H7 (cell line): ENCODE measurements around the gene EML6. TPM values are rescaled to one million over a fixed set of nuclear protein-coding genes. Genes with fewer than 3 reads are reported as not detected.
A peak's percentile ranks its signal among the peaks of the same experiment; 100 is the strongest.
"Not testable (repeated sequence)": the region's sequence is repeated elsewhere in the genome, so short reads cannot be mapped to it uniquely, and the experiment has no call there.

Source experiments
- DNase-seq: peaks from one replicate; pipeline ENCODE4 v3.0.0; 2012
- H3K27me3 ChIP-seq: 2 replicates; pipeline ENCODE4 v1.6.0; 2011; ENCODE audit warnings: mild to moderate bottlenecking, low read length; ENCODE audit not compliant: control insufficient read depth, insufficient read depth
- H3K36me3 ChIP-seq: replicated peaks from 2 replicates; pipeline ENCODE4 v1.5.1; 2011; ENCODE audit warnings: low read length; ENCODE audit not compliant: control insufficient read depth, insufficient read depth
- H3K4me3 ChIP-seq: 2 replicates; pipeline ENCODE4 v1.5.1; 2011; ENCODE audit warnings: low read depth, mild to moderate bottlenecking, control low read depth, low read length, moderate library complexity; ENCODE audit not compliant: insufficient read depth
- total RNA-seq: library from RNA; depleted of rRNA; stranded (reverse); fragments of >200 nt; shearing (Covaris generic); gene quantifications from 2 replicates; pipeline ENCODE4 v1.2.3, GENCODE V29; 2014

Gene EML6
- total RNA-seq, 1 experiment from 2014 or later = 0.52 TPM

DNA sequence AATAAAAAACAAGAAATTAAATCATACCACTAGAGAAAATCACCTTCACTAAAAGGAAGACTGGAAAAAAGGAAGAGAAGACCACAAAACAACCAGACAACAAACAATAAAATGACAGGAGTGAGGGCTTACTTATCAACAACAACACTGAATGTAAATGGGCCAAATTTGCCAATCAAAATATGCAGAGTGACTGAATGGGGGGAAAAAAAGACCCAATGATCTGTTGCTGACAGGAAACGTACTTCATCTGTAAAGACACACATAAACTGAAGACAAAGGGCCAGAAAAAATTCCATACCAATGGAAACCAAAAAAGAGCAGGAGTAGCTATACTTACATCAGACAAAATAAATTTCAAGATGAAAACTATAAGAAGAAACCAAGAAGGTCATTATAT is 25.5 kb upstream of the EML6 start:
- H3K36me3 ChIP-seq = no peaks in the 10 kb centered on the region
- DNase-seq = no peak
- no peak overlapping the region for H3K4me3 ChIP-seq
- no peaks in the 10 kb centered on the region for H3K27me3 ChIP-seq

DNA sequence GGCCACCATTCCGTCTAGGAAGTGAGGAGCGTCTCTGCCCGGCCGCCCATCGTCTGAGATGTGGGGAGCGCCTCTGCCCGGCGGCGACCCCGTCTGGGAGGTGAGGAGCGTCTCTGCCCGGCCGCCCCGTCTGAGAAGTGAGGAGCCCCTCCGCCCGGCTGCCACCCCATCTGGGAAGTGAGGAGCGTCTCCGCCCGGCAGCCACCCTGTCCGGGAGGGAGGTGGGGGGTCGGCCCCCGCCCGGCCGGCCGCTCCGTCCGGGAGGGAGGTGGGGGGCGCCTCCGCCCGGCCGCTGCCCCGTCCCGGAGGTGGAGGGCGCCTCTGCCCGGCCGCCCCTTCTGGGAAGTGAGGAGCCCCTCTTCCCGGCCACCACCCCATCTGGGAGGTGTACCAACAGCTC is 24.5 kb upstream of the EML6 start:
- DNase-seq, H3K27me3 ChIP-seq, H3K36me3 ChIP-seq, H3K4me3 ChIP-seq: not testable (repeated sequence)

DNA sequence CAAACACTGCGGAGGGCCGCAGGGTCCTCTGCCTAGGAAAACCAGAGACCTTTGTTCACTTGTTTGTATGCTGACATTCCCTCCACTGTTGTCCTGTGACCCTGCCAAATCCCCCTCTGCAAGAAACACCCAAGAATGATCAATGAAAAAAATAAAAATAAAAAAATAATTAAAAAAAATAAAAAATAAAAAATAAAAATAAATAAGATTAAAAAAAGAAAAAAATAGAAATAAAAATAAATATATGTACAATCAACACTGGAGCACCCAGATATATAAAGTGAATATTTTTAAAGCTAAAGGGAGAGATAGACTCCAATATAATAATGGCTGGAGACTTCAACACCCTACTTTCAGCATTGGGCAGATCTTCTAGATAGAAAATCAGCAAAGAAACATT is 23.8 kb upstream of the EML6 start:
- H3K4me3 ChIP-seq = no peak overlapping the region
- DNase-seq = no peak
- H3K36me3 ChIP-seq = no peaks in the 10 kb centered on the region
- H3K27me3 ChIP-seq = no peaks in the 10 kb centered on the region

DNA sequence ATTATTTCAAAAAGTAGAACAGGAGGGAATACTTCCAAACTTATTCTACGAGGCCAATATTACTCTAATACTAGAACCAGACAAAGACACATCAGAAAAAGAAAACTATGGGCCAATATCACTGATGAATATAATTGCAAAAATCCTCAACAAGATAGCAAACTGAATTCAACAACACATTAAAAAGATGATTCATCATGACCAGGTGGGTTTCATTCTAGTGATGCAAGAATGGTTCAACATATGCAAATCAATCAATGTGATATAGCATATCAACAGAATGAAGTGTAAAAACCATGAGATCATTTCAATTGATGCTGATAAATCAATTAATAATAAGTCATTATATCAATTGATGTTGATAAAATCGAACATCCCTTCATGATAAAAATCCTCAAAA is 22.4 kb upstream of the EML6 start:
- Histone ChIP-seq H3K4me3 (no peak overlapping the region), H3K36me3 (no peaks in the 10 kb centered on the region), H3K27me3 (no peaks in the 10 kb centered on the region)
- DNase-seq = no peak

DNA sequence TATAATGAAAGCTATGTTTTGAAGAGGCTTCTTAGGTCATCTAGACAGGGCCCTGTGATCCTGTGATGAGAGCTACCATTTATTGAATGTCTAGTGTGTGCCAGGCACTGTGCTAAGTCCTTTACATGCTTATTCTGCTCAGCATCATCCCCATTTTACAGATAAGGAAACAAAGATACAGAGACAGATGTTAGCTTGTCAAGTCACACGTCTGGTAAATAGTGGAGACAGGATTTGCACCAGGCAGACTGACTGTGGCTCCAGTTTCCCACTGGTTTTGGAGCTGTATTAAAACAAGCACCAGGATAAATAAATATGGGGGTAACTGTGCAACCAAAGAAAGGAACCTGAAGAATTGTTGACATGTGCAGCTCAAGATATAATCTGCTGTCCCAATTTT is 19.2 kb upstream of the EML6 start:
- Histone ChIP-seq H3K27me3 (no peaks in the 10 kb centered on the region), H3K36me3 (no peaks in the 10 kb centered on the region), H3K4me3 (no peak overlapping the region)
- no peak for DNase-seq

DNA sequence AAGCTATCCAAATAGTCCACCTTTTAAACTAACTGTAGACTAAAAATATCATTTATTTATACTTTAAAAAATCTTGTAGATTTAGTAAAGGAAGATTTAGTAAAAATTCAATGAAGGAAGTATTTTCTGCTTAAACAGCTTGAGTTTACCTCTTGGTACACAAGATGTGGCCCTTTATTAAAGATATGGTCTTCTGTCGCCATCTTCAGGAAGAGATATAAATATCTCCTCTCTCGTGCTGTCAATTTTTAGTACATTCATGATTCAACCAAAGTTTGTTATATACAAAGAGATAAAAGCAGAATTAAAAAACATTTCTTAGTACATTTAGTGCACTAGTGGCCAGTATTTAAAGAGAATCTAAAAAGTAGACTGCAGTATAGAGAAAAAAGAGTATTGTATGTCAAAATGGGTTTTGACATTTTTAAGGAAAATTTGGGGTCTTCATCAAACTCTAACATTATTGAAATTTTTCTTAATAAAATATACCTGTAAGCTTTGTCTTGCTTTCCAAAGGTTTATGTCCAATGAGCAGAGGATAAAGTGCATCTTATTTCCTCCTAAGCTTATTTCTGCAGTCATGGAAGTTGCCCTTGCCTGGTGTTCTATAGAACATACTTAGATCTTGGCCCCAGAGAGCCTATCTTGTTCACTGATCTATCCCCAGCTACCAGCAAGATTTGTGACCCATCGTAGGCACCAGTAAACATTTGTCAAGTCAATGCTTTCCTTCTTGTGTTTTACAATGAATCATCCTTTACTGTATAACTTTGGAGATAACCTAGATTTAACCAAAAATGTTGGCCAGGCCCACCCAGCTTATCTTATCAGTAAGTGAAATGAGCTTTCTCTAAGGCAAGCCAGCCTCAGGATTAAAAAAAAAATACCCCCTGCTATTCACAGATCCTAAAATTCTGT is 18.5 kb upstream of the EML6 start:
- H3K4me3 ChIP-seq = no peak overlapping the region
- DNase-seq = peak; percentile 39

DNA sequence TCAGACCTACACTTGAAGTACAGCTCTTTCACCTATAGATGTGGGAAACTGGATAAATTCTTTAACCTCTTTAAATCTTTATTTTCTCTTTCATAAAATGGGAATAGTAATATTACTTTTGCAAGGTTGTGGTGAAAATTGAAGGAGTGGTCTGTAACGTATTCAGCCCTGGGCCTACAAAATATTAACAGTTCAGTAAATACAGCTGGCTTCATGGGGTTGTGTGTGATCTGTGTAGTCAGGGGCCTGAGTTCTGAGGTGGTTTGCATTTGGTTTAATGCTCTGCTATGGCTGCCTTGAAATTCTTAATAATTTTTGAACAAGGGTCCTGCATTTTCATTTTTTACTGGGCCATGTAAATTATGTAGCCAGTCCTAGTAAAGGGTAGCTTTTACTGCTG is 16.8 kb upstream of the EML6 start:
- H3K4me3 ChIP-seq = no peak overlapping the region
- H3K36me3 ChIP-seq = no peaks in the 10 kb centered on the region
- no peak for DNase-seq
- H3K27me3 ChIP-seq = no peaks in the 10 kb centered on the region

More for the DNA sequence above, 18.5 kb upstream of the EML6 start:
- H3K36me3 ChIP-seq = no peaks in the 10 kb centered on the region
- H3K27me3 ChIP-seq = no peaks in the 10 kb centered on the region

DNA sequence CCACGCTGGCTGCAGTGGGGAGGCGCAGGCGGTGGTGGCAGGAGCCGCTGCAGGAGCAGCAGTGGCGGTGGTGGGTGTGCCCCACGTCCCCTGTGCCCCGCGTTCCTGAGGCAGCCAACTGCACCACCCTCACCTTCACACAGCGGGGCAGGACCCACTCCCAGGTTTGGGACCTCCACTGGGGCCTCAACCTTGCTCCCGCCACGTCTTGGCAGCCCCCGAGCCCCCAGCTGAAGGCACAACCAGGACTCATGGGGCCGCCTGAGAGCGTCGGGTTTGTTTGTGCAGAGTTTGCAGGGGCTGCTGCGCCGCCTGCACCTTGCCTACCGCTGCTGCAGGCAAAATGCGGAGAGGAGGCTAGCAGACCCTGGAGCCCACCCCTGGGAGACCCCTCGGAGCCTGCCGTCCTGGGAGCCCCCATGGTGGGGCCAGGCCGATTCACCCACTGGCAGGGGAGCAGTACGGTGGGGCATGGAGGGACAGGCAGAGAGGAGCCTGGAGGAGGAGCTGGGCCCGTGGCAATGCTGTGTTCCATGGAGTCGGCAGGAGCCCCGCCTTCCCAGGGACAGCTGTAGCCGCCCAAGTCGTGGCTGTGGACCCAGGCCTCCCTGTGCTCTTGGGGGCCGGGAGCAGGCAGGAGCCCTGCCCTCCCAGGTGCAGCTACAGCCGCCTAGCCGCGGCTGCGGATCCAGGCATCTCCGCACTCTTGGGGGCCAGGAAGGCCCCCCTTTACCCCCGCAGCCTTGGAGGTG is 14.7 kb upstream of the EML6 start:
- Histone ChIP-seq H3K36me3 (no peaks in the 10 kb centered on the region), H3K27me3 (no peaks in the 10 kb centered on the region), H3K4me3 (peak overlapping the region; percentile 39; the same call in 1 of the 2 replicates)
- peak; percentile 61 for DNase-seq

DNA sequence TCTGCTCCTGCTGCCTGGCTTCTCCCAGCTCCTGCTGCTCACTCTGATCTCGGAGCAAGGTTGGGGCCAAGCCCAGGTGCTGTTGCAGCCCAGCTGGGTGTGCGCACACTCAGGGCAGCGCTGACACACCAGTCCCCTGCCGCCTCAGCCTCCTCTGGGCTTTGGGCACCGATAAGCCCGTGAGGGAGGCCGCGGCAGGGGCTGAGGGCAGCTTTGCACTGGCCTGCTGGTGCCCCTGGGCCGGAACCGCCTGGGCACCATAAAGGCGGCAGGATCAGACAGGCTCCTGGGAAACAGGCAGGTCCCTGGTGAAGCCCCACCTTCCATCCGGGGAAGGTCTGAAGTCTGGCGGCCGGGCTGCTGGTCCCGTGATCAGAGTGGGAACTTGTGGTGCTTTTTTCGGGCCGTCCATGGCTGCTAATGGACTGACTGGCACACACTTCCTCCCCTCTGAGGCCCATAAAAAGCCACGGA is 14.1 kb upstream of the EML6 start:
- Histone ChIP-seq H3K27me3 (no peaks in the 10 kb centered on the region), H3K36me3 (no peaks in the 10 kb centered on the region), H3K4me3 (peak overlapping the region; percentile 39; the same call in 1 of the 2 replicates)
- peak; percentile 19 for DNase-seq

DNA sequence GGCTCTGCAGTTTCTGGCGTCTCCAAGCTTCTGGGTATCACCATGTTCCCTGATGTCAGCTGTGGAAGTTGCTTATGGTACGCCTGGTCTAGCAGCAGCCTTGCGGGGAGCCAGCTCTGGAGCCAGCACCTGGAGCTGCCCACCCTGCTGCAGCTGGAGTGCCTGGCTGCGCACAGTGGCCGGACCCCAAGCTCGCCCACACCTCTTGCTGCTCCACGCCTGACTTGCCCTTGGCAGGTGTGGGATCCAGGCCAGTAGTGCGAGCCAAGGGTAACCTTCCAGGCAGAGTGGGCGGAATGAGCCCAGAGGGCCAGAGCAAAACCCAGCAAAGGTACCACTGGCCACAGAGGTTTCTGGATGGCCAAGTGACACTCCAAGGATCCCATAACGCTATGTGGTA is 13.2 kb upstream of the EML6 start:
- no peak overlapping the region for H3K4me3 ChIP-seq
- no peaks in the 10 kb centered on the region for H3K27me3 ChIP-seq
- DNase-seq = no peak
- no peaks in the 10 kb centered on the region for H3K36me3 ChIP-seq

DNA sequence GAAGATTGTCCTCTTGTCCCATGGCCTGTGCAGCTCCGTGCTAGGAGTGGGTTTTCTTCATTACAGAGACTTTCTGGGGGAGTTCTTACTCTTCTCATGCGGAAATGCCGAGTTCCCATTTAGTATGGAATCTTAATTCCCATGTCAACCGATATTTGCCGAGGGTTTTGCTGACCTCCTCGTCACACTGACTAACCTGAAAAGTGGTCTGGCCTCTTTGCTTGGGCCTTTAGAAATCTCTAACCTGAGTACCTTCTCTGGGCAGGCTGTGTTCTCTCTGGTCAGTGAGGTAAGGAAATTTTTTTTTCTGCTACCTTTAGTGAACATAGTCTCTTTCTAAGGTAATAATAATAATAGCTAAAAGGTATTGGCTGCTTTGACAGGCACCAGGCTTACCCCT is 10.9 kb upstream of the EML6 start:
- Histone ChIP-seq H3K27me3 (no peaks in the 10 kb centered on the region), H3K4me3 (no peak overlapping the region), H3K36me3 (no peaks in the 10 kb centered on the region)
- DNase-seq = no peak

DNA sequence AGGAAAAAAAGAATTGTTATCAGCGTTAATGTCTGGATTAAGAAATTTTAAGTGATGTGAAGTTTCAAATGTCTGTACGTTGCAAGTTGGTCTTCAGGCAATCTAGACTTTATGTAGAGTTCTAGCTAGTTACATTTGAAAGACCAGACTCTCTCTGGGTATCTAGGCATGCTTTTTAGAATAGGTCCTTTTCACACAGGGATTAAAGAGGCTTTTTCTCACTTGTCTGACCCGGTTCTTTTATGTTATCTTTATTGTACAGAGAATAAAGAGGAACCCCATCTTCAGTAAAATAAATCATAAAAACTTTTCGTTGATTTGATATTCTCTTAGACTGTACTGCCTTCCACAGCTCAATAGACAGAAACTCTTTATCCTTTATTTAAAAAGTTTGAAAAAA is 8.5 kb upstream of the EML6 start:
- no peak for DNase-seq
- H3K4me3 ChIP-seq = no peak overlapping the region
- H3K27me3 ChIP-seq = no peaks in the 10 kb centered on the region; the same call in none of the 2 replicates
- H3K36me3 ChIP-seq = no peaks in the 10 kb centered on the region

DNA sequence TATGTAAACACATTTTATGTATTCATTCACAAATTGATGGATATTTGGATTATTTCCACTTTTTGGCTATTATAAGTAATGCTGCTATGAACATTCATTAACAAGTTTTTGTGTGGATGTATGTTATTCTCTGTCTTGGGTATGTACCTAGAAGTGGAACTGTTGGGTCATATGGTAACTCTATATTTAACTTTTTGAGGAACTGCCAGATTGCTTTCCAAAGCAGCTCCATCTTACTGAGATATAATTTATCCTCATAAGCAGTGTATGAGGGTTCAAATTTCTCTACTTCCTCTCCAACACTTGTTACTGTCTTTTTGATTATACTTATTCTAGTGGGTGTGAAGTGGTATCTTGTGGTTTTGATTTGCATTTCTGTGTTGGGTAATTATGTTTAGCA is 7.1 kb upstream of the EML6 start:
- no peak overlapping the region for H3K4me3 ChIP-seq
- H3K36me3 ChIP-seq = no peaks in the 10 kb centered on the region
- no peak for DNase-seq
- no peaks in the 10 kb centered on the region; the same call in none of the 2 replicates for H3K27me3 ChIP-seq

DNA sequence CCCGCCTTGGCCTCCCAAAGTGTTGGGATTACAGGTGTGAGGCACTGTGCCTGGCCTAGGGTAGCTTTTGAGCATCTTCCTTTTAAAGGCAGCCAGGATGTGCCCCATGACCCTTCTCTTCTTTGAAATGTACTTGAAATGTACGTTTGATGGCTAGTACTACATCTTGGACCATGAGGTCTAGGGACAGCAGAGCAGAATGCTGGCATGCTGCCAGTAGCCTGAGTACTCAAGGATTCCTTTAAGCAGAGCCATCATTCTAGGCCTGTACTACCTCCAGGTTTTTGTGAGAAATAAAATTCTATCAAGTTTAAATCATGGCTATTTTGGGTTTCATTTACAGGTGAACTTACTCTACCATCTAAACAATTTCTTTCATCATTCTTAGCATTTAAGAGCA is 2.9 kb upstream of the EML6 start:
- Histone ChIP-seq H3K36me3 (no peaks in the 10 kb centered on the region), H3K27me3 (peaks cover 18% of the 10 kb centered on the region), H3K4me3 (no peak overlapping the region)
- no peak for DNase-seq

DNA sequence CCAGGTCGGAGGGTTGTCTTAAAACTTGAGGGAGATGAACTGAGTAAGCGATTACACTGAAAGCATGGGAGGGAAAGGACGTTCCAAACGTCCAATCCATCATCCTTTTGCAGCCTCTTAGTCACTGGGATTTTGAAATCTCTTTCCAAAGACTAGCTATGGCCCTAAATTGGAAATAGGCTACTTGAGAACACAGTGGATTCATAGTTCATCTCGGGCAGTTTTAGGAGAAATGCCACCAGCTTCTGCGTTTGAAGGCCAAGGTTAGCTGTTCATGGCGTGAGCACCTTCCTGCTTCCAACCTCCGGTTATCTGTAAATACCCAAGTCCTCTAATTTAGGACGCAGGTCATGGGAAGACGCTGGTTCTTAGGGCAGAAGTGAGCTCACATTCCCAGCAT is 821 bp upstream of the EML6 start:
- H3K27me3 ChIP-seq = peaks cover 35% of the 10 kb centered on the region
- H3K36me3 ChIP-seq = no peaks in the 10 kb centered on the region
- H3K4me3 ChIP-seq = peak overlapping the region; percentile 46
- peak; percentile 23 for DNase-seq
